H1 (cell line): ENCODE results near the gene SMIM31.

Experiments used
- CBX5 ChIP-seq: fragments of 300-800, 300-1000 bp; sonication (generic); IDR thresholded peaks from 2 replicates; pipeline ENCODE4 v1.7.1; 2016; ENCODE audit warnings: antibody characterized with exemption, low read length, low read depth
- CHD2 ChIP-seq: IDR thresholded peaks from 2 replicates; pipeline ENCODE4 v1.6.1; 2012; ENCODE audit warnings: low read length, improper control_type of control experiment
- EP300 ChIP-seq, 2 experiments: IDR thresholded peaks; 1 replicate in 1 of 2; 2 replicates in 1 of 2; pipeline ENCODE4 v1.6.1; 2011 to 2012; ENCODE audit warnings: low read depth in 2 of 2, low read length in 2 of 2, mild to moderate bottlenecking in 2 of 2, borderline replicate concordance in 1 of 2, inconsistent platforms in 1 of 2, moderate library complexity in 1 of 2
- FOSL1 ChIP-seq: IDR thresholded peaks from 2 replicates; pipeline ENCODE4 v1.6.1; 2011; ENCODE audit warnings: mild to moderate bottlenecking, low read depth, low read length, moderate library complexity; ENCODE audit not compliant: insufficient read depth
- POLR2A ChIP-seq, 2 experiments: IDR thresholded peaks; 1 replicate in 1 of 2; 2 replicates in 1 of 2; pipeline ENCODE4 v1.6.1; 2011; ENCODE audit warnings: low read depth in 2 of 2, low read length in 2 of 2, mild to moderate bottlenecking in 2 of 2; ENCODE audit errors: control extremely low read depth in 1 of 2
- SAP30 ChIP-seq: fragments of 300-600 bp; sonication (generic); IDR thresholded peaks from 2 replicates; pipeline ENCODE4 v1.7.1; 2012; ENCODE audit warnings: low read length, moderate library complexity, mild to moderate bottlenecking, inconsistent platforms; ENCODE audit not compliant: insufficient read depth, insufficient replicate concordance
- SRF ChIP-seq: IDR thresholded peaks from 2 replicates; pipeline ENCODE4 v1.6.1; 2011; ENCODE audit warnings: mild to moderate bottlenecking, low read depth, low read length, moderate library complexity
- TAF1 ChIP-seq: IDR thresholded peaks from 2 replicates; pipeline ENCODE4 v1.6.1; 2011; ENCODE audit warnings: mild to moderate bottlenecking, low read depth, low read length
- TF ChIP-seq, protein P1 (sequence below), 3 experiments: IDR thresholded peaks; 1 replicate in 2 of 3; 2 replicates in 1 of 3; pipeline versions ENCODE4 v1.5.1 to v1.6.1; 2011; ENCODE audit warnings: low read length in 3 of 3, mild to moderate bottlenecking in 3 of 3, inconsistent platforms in 2 of 3, low read depth in 1 of 3, moderate library complexity in 1 of 3; ENCODE audit not compliant: insufficient read depth in 1 of 3; ENCODE audit errors: control extremely low read depth in 1 of 3
- TF ChIP-seq, protein P2 (sequence below): IDR thresholded peaks from 2 replicates; pipeline ENCODE4 v1.6.1; 2011; ENCODE audit warnings: low read depth, mild to moderate bottlenecking, low read length; ENCODE audit not compliant: insufficient read depth

DNA sequence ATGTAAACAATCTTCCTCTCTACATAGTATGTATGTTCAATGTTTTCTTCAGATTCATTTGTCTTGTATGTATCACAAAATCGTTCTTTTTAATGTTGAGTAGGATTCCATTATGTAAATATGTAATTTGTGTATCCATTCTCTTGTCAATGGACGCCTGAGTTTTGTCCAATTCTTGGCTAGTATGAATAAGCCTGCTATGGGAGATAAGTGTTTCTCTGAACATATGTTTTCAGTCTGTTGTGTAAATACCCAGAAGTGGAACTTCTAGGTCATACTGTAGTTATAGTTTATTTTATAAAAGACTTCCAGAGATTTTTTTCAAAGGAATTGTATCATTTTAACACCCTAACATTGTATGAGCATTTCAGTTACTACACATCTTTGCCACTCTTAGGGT is 2.8 kb downstream of the SMIM31 start:
- TF ChIP-seq CHD2 (no peak), SRF (no peak), SAP30 (no peak), CBX5 (no peak), EP300 (IDR thresholded peaks at IDR 0.05; ENCODE audit: borderline replicate concordance in 1 of 2, low read depth in 2 of 2, low read length in 2 of 2) (no peak), POLR2A (IDR thresholded peaks at IDR 0.05; ENCODE audit: control extremely low read depth in 1 of 2, low read depth in 2 of 2, low read length in 2 of 2) (no peak), FOSL1 (no peak), TAF1 (no peak)
- TF ChIP-seq, protein P1, sequence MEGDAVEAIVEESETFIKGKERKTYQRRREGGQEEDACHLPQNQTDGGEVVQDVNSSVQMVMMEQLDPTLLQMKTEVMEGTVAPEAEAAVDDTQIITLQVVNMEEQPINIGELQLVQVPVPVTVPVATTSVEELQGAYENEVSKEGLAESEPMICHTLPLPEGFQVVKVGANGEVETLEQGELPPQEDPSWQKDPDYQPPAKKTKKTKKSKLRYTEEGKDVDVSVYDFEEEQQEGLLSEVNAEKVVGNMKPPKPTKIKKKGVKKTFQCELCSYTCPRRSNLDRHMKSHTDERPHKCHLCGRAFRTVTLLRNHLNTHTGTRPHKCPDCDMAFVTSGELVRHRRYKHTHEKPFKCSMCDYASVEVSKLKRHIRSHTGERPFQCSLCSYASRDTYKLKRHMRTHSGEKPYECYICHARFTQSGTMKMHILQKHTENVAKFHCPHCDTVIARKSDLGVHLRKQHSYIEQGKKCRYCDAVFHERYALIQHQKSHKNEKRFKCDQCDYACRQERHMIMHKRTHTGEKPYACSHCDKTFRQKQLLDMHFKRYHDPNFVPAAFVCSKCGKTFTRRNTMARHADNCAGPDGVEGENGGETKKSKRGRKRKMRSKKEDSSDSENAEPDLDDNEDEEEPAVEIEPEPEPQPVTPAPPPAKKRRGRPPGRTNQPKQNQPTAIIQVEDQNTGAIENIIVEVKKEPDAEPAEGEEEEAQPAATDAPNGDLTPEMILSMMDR (IDR thresholded peaks at IDR 0.05; ENCODE audit: control extremely low read depth in 1 of 3, insufficient read depth in 1 of 3, low read depth in 1 of 3, low read length in 3 of 3), result no peak
- TF ChIP-seq, protein P2, sequence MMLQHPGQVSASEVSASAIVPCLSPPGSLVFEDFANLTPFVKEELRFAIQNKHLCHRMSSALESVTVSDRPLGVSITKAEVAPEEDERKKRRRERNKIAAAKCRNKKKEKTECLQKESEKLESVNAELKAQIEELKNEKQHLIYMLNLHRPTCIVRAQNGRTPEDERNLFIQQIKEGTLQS, result no peak
